ENCODE results near the gene IFIT1B. TPM values are rescaled to one million over a fixed set of nuclear protein-coding genes. Genes with fewer than 3 reads are reported as not detected.

The IFIT1B gene
- total RNA-seq, 1 donor from 2014 or later, result not detected

DNA sequence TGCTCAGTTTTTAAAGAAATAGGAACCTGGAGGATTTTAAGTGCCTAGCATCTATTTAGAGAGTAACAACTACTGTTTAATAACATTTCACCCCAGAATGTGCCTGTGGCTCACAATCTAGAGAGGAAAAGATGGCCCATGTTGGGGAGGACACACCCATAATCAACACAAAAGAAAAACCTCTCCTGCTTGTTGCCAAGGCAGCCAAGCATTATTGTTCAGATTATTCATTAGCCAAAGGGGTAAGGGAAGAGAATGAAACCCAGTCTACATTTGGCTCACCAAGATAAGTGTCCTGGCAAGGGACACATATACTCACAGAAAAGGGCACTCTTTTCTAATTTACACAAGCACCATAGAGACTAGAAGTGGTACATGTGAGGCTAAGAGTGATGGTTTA lies 17.7 kb upstream of the IFIT1B start:
- no peaks in the 10 kb centered on the region for H3K27me3 ChIP-seq
- no peaks in the 10 kb centered on the region for H3K36me3 ChIP-seq
- intact Hi-C loops (cut with DNase I), result no loop called here
- no peak for TF ChIP-seq CTCF (IDR thresholded peaks at IDR 0.05)
- DNase-seq (no peak), ATAC-seq (no peak)
- no peaks in the 10 kb centered on the region for H3K9me3 ChIP-seq
- no peak overlapping the region for H3K4me3 ChIP-seq
- no peaks in the 10 kb centered on the region for H3K4me1 ChIP-seq
- no peak overlapping the region for H3K27ac ChIP-seq

DNA sequence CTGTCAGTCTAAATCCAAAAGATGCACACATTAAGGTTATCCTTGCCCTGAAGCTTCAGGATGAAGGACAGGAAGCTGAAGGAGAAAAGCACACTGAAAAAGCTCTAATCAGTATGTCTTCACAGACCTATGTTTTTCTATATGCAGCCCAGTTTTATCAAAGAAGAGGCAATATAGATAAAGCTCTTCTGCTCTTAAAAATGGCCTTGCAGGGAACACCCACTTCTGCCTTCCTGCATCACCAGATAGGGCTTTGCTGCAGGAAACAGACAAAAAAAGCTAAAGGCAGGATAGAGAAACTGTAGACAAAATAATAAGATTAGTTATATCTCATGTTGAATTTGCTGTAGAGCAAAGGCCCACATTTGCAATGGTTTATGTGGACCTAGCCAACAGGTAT lies 14.9 kb upstream of the IFIT1B start:
- no peaks in the 10 kb centered on the region for H3K36me3 ChIP-seq
- ATAC-seq, result no peak
- intact Hi-C loops (cut with DNase I), result no loop called here

GRCh38 chr10:89363729-89364442 lies 14.0 kb upstream of the IFIT1B start:
- no peak overlapping the region for H3K27ac ChIP-seq
- DNase-seq, result no peak
- peaks cover 10% of the 10 kb centered on the region for H3K4me1 ChIP-seq
- H3K9me3 ChIP-seq, result no peaks in the 10 kb centered on the region
- ATAC-seq, result no peak
- H3K36me3 ChIP-seq, result no peaks in the 10 kb centered on the region
- intact Hi-C loops (cut with DNase I), result no loop called here
- no peaks in the 10 kb centered on the region for H3K27me3 ChIP-seq
- no peak overlapping the region for H3K4me3 ChIP-seq
- TF ChIP-seq CTCF (IDR thresholded peaks at IDR 0.05), result no peak

More for the DNA sequence above, 14.9 kb upstream of the IFIT1B start:
- Histone ChIP-seq H3K9me3 (no peaks in the 10 kb centered on the region), H3K4me1 (peaks cover 9% of the 10 kb centered on the region), H3K4me3 (no peak overlapping the region), H3K27me3 (no peaks in the 10 kb centered on the region), H3K27ac (no peak overlapping the region)
- TF ChIP-seq CTCF (IDR thresholded peaks at IDR 0.05), result no peak
- no peak for DNase-seq

DNA sequence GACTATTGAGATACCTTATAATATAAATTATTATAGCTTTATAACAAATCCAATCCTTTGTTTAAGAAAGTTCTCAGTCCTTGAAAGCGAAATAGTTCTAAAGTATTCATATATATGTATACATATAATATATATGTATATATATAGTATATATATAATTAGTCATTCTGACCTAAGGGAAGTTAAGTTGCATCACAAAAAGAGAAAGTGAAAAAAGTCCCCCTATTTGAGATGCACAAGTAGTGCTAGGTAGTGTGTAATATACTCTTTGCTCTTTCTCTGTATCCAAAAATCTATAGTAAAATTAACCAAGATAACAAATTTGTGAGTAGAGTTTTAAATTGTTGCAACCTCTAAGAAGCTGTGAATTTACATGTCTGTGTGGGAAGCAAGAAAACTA lies 13.3 kb upstream of the IFIT1B start:
- no peak overlapping the region for H3K27ac ChIP-seq
- H3K9me3 ChIP-seq, result no peaks in the 10 kb centered on the region
- DNase-seq, result no peak
- ATAC-seq, result no peak
- peaks cover 10% of the 10 kb centered on the region for H3K4me1 ChIP-seq
- intact Hi-C loops (cut with DNase I), result no loop called here
- H3K4me3 ChIP-seq, result no peak overlapping the region
- no peak for TF ChIP-seq CTCF (IDR thresholded peaks at IDR 0.05)
- no peaks in the 10 kb centered on the region for H3K27me3 ChIP-seq
- no peaks in the 10 kb centered on the region for H3K36me3 ChIP-seq

DNA sequence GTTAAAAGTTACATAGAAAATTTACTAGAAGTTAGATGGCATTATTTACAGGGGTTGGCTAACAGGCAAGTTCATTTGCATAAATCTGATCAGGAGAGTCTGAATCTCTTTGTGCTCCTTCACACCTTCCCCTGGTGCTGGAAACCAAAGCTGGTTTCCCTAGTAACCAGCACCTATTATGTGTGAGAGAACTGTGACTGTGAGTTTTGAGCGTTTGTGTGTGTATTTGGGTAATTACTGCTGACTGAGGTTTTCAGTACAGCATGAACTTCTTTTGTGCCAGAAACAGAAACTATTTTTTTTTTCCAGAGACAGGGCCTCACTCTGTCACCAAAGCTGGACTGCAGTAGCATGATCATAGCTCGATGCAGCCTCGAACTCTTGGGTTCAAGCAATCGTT lies 10.3 kb upstream of the IFIT1B start:
- Histone ChIP-seq H3K27me3 (no peaks in the 10 kb centered on the region), H3K4me3 (no peak overlapping the region), H3K27ac (no peak overlapping the region), H3K9me3 (no peaks in the 10 kb centered on the region), H3K4me1 (peaks cover 10% of the 10 kb centered on the region), H3K36me3 (no peaks in the 10 kb centered on the region)
- intact Hi-C loops (cut with DNase I), result no loop called here
- ATAC-seq (no peak), DNase-seq (no peak)
- no peak for TF ChIP-seq CTCF (IDR thresholded peaks at IDR 0.05)

DNA sequence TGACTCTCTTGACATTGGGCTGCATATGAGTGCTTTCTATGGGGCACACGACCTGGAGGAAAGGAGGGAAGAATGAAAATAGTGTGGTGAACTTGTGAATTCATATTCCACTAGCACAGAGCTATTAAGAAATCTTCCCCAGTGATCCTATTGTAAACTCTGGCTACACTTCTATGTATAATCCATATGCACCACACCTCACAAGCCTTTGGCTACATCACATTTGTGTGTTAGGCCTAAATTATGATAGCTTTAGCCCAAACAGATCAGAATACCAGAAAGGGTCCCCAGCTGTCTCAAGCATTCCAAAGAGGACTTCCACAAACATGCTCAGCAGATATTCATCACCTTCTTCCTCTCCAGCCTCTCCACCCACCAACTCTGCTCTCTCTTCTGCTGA lies 9.7 kb upstream of the IFIT1B start:
- no peaks in the 10 kb centered on the region for H3K27me3 ChIP-seq
- H3K9me3 ChIP-seq, result no peaks in the 10 kb centered on the region
- H3K27ac ChIP-seq, result no peak overlapping the region
- no peak overlapping the region for H3K4me3 ChIP-seq
- DNase-seq (no peak), ATAC-seq (no peak)
- TF ChIP-seq CTCF (IDR thresholded peaks at IDR 0.05), result no peak
- intact Hi-C loops (cut with DNase I), result no loop called here
- H3K4me1 ChIP-seq, result peaks cover 10% of the 10 kb centered on the region
- no peaks in the 10 kb centered on the region for H3K36me3 ChIP-seq
